ENCODE results near the gene NTRK2.

The NTRK2 gene

DNA sequence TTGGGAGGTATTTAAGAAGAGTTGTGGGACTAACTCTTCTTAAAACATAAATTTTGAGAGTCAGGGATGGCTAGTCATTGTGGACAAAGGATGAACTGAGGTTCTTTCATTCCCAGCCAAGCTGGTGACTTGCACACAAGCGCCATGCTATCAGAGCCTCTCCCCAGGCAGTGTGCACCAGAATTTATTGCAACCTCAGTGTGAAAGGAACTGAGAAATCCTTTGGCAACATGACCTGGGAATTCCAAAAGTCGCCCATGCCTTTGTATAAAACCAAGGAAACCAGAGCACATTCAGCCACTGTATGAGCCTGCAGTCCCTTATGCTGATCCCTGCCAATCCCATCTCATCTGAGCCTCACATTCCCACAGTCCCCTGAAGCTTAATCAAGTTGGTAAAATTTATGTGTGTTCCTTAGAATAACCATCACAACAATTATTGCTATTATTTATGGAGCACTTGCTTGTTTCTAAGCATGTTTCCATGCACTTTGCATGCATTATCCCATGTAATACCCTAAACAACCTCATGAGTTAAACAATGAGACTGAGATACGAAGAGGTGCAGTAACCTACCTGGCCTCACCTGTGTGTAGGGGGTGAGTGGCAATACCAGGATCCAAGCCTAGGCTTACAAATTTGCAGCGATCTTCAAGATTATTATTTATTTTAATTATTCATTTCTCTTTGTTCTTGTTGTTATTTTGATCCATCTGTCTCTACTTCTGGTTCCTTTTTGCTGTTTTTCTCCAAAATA is 116.4 kb downstream of the NTRK2 start:
- DNase-seq = no peak

GRCh38 chr9:84788803-84789462 is 119.4 kb downstream of the NTRK2 start:
- DNase-seq = no peak

GRCh38 chr9:84789463-84789830 is 119.9 kb downstream of the NTRK2 start:
- no peak for DNase-seq

- no peak for DNase-seq
Measured at GRCh38 chr9:84791643-84792042, 122.1 kb downstream of the NTRK2 start.

GRCh38 chr9:84793251-84793650 is 123.7 kb downstream of the NTRK2 start:
- DNase-seq = no peak

DNA sequence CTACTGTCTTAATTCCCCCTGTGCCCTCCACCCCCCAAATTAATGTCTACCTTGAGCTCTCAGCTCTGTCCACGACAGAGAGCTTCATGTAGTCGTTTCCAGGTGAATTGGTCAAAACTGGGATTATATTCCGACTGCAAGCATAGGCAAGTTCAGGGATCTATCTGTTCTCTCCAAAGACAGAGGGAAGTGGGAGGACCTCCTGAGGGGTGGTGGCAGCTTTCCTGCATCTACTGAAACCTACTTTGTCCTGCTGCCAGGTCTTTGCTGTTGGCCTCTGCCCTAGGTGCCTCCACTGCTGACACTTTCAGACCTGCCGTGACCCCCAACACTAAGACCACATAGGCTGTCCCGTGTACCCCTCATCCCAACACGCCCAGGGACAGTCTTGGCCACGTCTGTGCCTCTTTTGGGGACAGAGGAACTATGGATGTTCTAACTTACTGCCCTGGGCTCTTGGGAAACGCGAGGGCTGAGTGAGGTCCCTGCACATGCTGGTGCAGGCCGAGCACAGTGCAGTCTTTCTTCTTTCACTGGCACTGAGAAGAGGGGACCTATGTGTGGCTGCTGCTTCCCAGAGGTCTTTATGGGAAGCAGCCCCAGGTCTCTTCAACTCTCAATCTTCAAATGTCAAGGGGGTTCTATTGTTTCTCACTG is 125.6 kb downstream of the NTRK2 start:
- no peak for DNase-seq

- DNase-seq = no peak
Measured at GRCh38 chr9:84796404-84796803, 126.9 kb downstream of the NTRK2 start.

- no peak for DNase-seq
Measured at GRCh38 chr9:84799251-84799650, 129.7 kb downstream of the NTRK2 start.

DNA sequence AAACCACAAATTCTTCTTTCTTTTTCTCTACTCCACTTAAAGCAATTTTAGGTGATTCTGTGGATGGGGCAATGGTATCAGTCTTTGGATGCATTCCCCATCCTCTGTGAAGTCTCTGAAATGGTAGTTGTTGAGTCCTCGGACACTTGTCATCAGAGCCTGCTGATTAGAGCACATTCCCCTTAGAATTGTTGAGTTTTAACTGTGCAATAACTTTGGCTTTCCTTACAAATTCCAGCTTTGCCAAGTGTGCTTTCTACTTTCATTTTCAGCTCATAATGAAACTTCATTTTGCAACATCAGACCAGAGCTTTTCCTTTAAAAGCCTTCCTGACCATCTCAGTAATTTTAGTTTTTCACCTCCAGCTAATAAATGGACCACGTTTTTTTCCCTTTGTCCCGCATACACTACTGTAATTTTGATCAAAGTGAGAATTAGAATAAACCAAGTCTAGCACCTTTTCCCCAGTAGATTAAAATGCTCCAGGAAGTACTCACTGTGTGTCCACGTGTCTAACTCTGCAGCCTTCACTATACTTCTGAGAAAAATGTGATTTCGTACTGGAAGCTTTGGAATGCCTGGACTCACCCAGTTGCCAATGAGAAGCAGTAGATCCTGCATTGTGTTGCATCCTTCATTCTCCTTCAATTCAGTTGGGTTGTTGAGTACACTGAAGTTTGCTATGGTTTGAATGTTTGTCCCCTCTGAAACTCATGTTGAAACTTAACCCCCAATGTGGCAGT is 135.6 kb downstream of the NTRK2 start:
- no peak for DNase-seq

DNA sequence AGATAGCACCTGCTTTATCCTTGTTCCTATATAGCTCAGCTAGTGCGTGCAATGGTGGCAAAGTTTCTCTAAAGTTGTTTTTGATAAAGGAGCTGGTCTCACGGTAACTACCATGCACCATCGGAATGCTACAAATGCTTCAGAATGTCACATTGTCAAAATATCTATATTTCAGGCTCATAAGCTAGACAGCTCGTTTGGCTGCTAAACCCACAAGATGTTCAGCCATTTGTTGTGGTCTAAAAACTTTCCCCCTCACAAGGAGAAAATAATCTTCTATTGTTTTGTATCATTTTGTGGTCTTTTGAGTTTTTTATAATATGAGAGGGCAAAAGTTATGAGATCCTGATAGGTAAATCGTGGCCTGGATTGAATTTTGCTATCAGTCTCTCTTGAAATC is 137.9 kb downstream of the NTRK2 start:
- no peak for DNase-seq

GRCh38 chr9:84807870-84808390 is 138.4 kb downstream of the NTRK2 start:
- DNase-seq = no peak

DNA sequence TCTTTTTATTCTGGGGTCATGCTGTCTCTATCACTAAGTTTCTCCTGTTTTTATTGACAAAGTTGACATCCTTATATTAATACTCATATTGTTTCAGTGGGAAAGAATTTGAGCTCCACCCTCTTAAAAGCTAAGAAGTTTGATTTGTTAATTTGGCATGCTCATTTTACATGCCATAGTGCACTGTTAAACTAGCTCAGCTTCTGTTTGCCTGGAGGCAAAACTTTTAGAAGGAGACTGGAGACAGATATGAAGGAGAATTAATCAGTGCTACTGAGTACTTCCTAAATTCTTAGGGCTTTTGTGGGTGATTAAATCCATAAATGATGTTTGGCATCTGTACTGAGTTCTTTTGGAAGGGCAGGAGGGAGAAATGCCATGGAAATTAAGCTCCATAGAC is 138.9 kb downstream of the NTRK2 start:
- DNase-seq = no peak

DNA sequence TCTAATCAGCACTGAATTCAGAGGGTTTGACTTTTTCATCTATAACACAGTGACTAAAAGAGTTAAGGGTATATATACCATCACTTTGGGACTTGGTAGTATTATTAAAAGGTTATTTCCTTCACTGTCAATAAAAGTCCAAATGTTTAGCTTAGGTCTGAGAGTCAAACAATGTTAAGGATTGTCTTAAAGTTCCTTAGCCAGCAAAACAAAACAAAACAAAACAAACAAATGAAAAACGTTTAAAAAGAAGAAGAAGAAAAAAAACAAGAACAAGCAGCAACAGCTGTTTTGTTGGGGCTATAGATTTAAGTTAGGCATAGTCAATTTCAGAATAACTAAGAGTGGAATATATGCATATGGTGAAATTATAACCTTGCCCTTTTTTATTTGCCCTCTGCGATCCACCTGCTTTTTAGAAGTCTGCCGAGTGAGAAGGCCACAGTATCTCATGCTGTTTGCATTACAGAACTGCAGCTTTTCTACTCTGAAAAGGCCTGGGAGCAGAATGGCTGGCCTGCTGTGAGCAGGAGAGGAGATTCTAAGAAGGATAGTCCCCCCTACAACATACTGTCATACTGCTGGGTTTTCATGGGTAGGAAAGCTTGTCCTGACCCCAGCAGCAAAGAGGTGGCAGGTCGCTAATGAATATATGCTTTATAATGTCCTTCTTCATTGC is 141.7 kb downstream of the NTRK2 start:
- DNase-seq = no peak

- DNase-seq = no peak
Measured at GRCh38 chr9:84811751-84812074, 142.2 kb downstream of the NTRK2 start.

DNA sequence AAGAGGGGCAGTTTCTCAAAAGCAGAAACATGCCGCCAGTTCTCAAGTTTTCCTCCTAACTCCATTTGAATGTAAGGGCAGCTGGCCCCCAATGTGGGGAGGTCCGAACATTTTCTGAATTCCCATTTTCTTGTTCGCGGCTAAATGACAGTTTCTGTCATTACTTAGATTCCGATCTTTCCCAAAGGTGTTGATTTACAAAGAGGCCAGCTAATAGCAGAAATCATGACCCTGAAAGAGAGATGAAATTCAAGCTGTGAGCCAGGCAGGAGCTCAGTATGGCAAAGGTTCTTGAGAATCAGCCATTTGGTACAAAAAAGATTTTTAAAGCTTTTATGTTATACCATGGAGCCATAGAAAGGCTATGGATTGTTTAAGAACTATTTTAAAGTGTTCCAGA is 142.8 kb downstream of the NTRK2 start:
- DNase-seq = no peak

DNA sequence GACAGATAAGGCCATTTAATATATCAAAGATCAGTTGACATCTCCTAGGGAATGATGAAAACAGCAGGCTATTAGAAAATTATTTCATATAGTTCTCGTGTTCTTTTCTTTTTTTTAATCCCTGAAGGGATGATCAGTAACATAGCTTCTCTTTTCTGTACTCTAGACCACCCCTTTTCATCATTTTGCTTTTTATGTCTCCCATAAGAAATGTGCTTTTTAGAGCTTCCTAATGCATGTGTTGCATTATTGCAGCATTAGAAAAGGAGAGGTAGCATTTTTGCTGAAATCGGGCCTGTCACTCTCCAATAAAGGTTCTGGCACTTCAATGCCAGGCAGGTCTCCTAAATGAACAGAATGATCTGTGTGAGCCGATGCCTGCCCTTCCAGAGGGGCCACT is 143.3 kb downstream of the NTRK2 start:
- DNase-seq = no peak

- DNase-seq = no peak
Measured at GRCh38 chr9:84815554-84815953, 146.0 kb downstream of the NTRK2 start.

DNA sequence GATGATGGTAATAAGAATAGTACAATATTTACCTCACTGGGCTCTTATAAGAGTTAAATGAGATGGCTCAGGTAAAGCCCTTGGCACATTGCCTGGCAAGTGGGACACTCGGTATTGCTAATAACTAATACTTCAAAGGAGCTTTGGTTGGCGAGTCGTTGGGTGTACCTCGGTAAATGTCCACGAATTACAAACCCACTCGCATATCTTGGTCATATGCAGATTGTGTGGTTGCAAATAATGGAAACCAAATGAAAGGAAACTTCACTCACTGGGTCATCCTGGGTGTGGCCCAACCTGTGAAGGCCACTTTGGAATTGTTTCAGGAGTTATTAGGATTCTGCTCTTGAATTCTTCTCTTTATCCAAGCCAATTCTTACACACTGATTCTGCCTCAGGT is 147.5 kb downstream of the NTRK2 start:
- no peak for DNase-seq

DNA sequence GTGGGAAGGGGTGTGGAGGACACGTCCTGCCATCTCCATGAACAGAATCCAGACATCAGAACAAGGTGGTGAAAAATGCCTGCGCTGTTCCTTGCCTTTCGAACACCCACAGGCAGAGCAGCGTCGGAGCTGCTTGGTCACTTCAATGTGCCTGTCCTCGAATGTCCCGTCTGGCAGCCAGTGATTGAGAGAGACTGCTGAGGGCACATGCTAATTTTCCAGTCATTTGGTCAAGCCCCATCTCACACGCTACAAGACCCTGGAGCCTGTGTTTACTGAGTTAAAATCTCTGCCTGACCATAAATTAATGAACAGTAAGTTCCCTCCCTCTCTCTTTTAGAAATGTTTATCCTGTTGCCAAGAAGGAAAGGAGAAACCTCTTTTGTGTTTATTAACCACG is 149.3 kb downstream of the NTRK2 start:
- DNase-seq = no peak

DNA sequence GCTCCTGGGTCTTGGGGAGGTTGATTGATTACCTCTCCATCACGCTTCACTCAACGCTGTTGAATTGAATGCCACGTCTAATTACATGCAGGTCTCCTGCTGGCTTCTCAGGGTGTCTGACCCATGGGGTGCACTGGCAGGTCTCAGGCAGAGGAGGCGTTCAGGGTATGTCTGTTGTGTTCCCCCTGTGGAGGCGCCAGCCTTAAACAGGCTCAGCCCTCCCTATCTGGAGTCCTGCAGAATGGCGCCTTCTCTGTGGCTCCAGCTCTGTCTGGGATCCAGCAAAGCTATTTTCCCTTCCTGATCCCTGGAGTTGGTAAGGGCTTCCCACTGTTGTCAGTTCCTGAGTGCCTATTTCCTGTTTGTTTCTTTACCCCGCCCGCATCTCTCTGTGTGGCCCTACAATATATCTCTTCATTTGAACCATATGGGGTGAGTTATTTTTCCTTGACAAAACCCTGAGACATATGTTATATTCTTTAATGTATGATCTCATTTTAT is 150.0 kb downstream of the NTRK2 start:
- DNase-seq = no peak

DNA sequence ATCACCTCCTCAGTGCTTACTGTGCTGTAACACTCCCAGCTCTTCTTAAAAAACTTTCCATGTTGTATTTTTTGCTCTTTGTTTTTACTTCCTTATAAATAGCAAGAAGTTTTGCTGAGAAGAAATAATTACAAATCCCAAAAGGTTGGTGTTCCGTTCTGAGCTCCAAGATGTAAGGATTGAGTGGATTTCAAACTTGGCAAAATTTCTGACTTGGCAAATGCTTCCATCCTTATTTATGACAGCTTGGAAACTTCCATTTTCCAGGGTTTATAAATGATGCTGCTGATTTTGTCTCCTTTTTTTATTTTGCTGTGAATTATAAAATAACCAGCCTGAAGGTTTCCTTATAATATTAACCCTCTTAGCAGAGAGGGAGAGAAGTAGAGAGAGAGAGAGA is 151.9 kb downstream of the NTRK2 start:
- DNase-seq = no peak

DNA sequence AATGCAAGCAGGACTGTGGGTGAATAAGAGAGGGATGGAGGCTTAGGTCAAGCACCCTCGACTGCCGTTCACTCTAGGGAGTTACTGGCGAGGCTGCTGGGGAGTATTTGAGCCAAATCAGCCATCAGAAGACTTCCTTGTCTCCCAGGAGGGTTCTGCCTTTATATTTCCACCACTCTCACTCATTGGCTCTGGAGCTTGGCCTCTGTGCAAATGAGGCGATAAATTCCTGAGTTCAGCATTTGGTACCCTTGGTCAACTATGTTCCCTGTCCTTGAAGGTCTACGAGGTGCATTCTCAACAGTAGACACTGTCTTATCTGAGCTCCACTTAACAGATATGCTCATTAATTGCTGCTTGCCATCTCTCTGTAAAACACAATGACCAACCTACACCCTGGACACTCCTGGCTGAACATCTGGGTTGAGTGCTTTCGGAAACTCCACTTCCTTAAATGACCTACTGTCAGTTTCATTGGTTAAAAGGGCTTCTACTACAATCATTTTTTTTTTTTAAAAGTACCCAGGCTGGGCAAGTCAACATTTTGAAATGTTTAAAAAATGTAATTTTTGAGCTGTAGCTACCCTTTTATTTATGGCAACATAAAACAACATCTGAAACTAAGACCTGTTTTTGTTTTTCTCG is 153.2 kb downstream of the NTRK2 start:
- DNase-seq = no peak

Measured in RPMI8226 (cell line).